SHP77 (cell line): Measurements from ENCODE around the gene KIF9.
A peak's percentile ranks its signal among the peaks of the same experiment; 100 is the strongest.
"Not testable (repeated sequence)": the region's sequence is repeated elsewhere in the genome, so short reads cannot be mapped to it uniquely, and the experiment has no call there.

Source experiments
- DNase-seq, 2 experiments: peaks; one replicate each; lab custom pipeline; 2025; lab: John Stamatoyannopoulos, UW

KIF9 gene, protein sequence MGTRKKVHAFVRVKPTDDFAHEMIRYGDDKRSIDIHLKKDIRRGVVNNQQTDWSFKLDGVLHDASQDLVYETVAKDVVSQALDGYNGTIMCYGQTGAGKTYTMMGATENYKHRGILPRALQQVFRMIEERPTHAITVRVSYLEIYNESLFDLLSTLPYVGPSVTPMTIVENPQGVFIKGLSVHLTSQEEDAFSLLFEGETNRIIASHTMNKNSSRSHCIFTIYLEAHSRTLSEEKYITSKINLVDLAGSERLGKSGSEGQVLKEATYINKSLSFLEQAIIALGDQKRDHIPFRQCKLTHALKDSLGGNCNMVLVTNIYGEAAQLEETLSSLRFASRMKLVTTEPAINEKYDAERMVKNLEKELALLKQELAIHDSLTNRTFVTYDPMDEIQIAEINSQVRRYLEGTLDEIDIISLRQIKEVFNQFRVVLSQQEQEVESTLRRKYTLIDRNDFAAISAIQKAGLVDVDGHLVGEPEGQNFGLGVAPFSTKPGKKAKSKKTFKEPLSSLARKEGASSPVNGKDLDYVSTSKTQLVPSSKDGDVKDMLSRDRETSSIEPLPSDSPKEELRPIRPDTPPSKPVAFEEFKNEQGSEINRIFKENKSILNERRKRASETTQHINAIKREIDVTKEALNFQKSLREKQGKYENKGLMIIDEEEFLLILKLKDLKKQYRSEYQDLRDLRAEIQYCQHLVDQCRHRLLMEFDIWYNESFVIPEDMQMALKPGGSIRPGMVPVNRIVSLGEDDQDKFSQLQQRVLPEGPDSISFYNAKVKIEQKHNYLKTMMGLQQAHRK

DNA sequence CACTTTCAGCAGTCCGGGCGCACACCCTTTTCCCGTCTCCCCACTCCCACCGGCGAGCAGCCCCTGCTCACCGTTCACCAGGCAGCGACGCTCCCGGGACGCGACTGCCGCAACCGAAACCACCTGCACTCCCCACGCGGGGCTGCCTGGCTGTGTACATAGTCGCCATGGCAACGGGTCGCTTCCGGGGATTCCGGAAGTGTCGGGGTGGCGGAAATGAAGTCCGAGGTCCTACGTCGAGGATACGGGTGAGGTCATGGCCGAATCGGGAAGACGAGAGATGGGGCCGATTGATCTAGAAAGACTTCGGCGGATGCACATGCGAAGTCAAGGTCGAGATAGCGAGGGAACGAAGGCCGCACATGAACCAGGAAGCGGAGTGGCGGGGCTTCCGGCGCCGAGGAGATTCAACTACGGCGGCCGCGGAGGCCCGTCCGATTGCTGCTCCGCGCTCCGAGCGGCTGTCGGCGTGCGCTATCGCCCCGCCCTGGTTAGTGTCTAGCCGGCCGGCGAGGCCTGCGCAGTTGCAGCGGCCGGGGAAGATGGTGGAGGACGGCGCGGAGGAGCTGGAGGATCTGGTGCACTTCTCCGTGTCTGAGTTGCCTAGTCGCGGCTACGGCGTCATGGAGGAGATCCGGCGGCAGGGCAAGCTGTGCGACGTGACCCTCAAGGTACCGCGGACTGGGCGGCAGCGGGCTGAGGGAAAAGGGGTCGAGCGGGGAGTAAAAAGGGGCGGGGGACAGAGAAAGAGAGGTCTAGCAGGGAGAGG is at the start of gene KIF9, which contains the start of gene KLHL18:
Gene KIF9, minus strand, starts transcription at position 376 of the 769 bp plus-strand sequence. CDS start 5,425 bp downstream, outside the sequence.
Gene KLHL18, plus strand, starts transcription at position 521 of the 769 bp plus-strand sequence. Its CDS starts 22 bp downstream, at position 543.
- DNase-seq, result peak; percentile 86 to 92

DNA sequence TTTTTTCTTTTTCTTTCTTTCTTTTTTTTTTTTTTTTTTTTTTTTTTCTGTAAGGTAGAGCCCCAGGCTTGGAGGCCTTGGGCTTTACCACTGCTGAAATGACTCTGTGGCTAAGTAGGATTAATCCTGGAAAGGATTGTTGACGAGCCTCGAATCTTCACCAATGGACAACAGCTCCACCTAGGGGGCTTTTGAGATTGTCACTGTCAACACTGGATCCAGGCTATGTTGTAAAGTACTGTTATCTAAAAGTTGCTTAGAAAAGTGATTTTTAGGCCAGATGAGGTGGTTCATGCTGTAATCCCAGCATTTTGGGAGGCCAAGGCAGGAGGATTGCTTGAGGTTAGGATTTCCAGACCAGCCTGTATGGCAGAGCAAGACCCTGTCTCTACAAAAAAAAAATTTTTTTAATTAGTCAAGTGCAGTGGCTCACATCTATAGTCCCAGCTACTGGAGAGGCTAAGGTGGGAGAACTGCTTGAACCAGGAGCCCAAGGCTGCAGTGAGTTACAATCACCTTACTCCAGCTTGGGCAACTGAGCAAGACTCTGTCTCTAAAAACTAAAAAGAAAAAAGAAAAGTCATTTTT is 41.8 kb upstream of the KIF9 start:
- peak; percentile 30 to 35 for DNase-seq

GRCh38 chr3:47323431-47324277 is 41.1 kb upstream of the KIF9 start:
- DNase-seq, result no peak

GRCh38 chr3:47319956-47320355 is 37.4 kb upstream of the KIF9 start:
- DNase-seq, result no peak

GRCh38 chr3:47318916-47319315 is 36.3 kb upstream of the KIF9 start:
- no peak for DNase-seq

GRCh38 chr3:47316151-47316550 is 33.6 kb upstream of the KIF9 start:
- not testable (repeated sequence) for DNase-seq

GRCh38 chr3:47315069-47315647 is 32.6 kb upstream of the KIF9 start:
- no peak for DNase-seq

GRCh38 chr3:47314056-47314764 is 31.6 kb upstream of the KIF9 start:
- DNase-seq, result no peak

GRCh38 chr3:47313341-47314055 is 30.9 kb upstream of the KIF9 start:
- no peak for DNase-seq

DNA sequence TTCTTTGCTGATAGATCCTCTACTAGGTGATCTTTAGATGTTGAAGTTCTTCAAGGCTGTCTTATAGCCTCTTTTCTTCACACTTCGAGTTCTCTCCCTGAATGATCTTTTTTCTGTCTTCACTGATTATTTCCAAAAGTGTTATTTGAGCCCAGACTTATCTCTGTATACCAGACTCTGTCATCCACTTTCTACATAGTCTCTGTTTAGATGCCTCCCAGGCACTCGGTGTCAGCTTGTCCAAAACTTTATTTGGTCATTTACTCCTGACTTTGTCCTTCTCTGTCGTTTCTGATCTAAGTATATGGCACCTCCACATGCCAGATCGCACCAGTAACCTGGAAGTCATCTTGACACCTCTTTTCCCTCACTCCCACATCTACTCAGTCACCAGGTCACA is 27.8 kb upstream of the KIF9 start:
- no peak for DNase-seq

GRCh38 chr3:47309231-47309630 is 26.6 kb upstream of the KIF9 start:
- not testable (repeated sequence) for DNase-seq

DNA sequence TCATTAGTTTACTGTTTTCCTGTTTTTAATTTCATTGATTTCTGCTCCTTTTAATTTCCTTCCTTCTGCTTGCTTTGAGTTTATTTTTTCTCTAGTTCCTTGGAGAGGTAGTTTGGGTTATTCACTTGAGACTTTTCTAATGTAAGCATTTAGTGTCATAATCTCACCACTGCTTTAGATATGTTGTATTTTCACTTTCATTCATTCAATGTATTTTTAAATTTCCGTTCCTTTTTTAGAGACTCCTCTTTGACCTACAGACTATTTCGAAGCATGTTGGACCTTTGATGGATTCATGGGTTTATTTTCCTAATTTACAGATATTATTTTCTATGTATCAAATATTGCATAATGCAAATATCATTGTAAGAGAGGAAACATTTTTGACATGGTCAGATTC is 23.4 kb upstream of the KIF9 start:
- no peak for DNase-seq

DNA sequence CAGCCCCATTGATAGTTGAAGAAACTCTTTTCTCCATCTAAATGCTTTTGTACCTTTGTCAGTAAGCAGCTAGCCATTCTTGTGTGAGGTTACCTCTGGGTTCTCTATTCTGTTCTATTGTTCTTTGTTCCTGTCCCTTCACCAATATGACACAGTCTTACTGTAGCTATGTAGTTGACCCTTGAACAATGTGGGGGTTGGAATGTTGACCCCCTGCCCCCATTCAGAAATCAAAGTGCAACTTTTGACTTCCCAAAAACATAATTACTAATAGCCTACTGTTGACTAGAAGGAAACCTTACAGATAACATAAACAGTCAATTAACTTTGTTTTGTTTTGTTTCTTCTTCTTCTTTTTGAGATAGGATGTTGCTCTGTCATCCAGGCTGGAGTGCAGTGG is 18.9 kb upstream of the KIF9 start:
- no peak for DNase-seq

GRCh38 chr3:47299381-47300318 is 17.1 kb upstream of the KIF9 start:
- no peak for DNase-seq

DNA sequence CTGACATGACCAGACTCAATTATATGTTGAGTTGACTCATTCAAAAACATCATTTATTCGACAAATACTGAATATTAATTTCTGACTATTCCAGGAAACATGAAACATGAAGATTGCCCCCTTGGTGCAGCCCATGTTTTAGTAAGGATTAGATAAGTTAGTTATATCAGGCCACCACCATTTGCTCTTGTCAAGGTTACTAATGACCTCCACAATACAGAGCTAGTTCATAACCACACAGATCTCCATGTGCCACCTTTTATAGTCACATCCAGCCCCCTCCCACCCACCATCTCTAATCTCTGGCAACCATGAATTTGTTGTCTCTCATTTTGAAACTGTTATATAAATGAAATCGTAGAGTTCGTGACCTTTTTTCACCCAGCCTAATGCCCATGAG is 15.8 kb upstream of the KIF9 start:
- no peak for DNase-seq

GRCh38 chr3:47296562-47297302 is 14.1 kb upstream of the KIF9 start:
- DNase-seq, result no peak

DNA sequence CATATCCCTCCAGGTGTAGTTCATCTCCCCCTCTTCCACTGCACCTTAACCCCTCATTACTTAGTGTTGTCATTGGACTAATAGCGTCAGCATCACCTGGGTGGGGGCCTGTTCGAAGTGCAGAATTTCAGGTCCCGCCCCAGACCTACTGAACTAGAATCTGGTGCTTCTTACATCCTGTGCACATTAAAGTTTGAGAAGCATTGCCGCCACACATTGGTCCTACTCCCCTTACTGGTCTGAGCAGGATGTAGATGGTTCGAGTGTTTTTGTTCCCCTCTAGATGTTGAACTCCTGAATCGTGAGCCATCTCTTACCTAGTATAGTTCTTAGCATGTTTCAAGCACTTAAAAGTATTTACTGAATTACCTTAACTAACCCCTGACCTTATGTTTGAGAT is 13.4 kb upstream of the KIF9 start:
- DNase-seq, result no peak
